ENCODE data around the gene ANTXRL. TPM values are rescaled to one million over a fixed set of nuclear protein-coding genes. Genes with fewer than 3 reads are reported as not detected.
A peak's percentile ranks its signal among the peaks of the same experiment; 100 is the strongest.

The ANTXRL gene
- total and polyA plus RNA-seq, 2 of the 8 experiments (the other 6 are each of a cell fraction or from before 2014, with no cell fraction given), result not detected

DNA sequence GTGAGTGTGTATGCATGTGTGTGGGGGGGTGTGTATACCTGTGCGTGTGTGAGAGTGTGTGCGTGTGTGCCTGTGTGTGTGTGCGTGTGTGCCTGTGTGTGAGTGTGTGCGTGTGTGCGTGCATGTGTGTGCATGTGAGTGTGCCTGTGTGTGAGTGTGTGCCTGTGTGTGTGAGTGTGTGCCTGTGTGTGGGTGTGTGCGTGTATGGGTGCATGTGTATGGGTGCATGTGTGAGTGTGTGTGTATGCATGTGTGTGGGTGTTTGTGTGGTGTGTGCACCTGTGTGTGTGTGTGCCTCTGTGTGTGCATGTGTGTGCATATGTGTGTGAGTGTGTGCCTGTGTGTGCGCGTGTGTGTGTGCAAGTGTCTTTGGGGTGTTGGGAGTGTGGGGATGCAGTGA, 6.4 kb downstream of the ANTXRL start:
- ChIA-PET CTCF (ENCODE audit: partially characterized antibody) (interaction anchor here (1.4 kb wide), 1 partner anchor 28 kb away, joined by 4 read pairs; no protein-coding TSS in a partner anchor), POLR2A (ENCODE audit: partially characterized antibody) (no interaction called here)
- Histone ChIP-seq H4K5ac (ENCODE audit: insufficient read length, low read depth, low read length) (no peak overlapping the region), H4K8ac (ENCODE audit: extremely low read depth, insufficient read depth, low read length) (no peak overlapping the region), H3K36me3 (ENCODE audit: control insufficient read depth in 2 of 4, insufficient read depth in 4 of 4, low read length in 3 of 4) (no peaks in the 10 kb centered on the region), H3K9me3 (ENCODE audit: insufficient read depth in 2 of 2, low read depth in 1 of 2, low read length in 1 of 2) (no peaks in the 10 kb centered on the region), H2BK5ac (ENCODE audit: low read depth, low read length) (peak overlapping the region; percentile 50; the same call in 1 of the 2 replicates), H3K27me3 (replicated peaks in 1 of 4; ENCODE audit: control insufficient read depth in 3 of 4, extremely low read depth in 1 of 4, insufficient read depth in 3 of 4, low read length in 3 of 4) (no peaks in the 10 kb centered on the region; a peak in 1 of 7 replicates), H2BK12ac (ENCODE audit: low read depth, low read length) (peak overlapping the region; percentile 18; the same call in 1 of the 2 replicates), H2AFZ (ENCODE audit: low read length) (no peak overlapping the region), H2BK20ac (ENCODE audit: low read length) (0 out of 2 replicates have a peak overlapping the region, but pooled peaks have one; percentile 23), H3K4me3 (ENCODE audit: extremely low read depth in 1 of 4, insufficient read depth in 2 of 4, low read depth in 3 of 4, low read length in 4 of 4) (no peak overlapping the region), H3K4ac (replicated peaks; ENCODE audit: insufficient read length, low read depth, low read length) (no peak overlapping the region), H3K23ac (ENCODE audit: insufficient read length) (no peak overlapping the region), H2BK120ac (replicated peaks; ENCODE audit: low read depth, low read length) (peak overlapping the region; percentile 33), H3K18ac (ENCODE audit: extremely low read depth, low read length) (peak overlapping the region; percentile 12; the same call in 1 of the 2 replicates), H4K20me1 (replicated peaks in 1 of 2; ENCODE audit: control insufficient read depth in 1 of 2, insufficient read depth in 2 of 2, low read length in 2 of 2) (peaks cover 0 to 7% of the 10 kb centered on the region in 2 experiments), H3K56ac (replicated peaks; ENCODE audit: insufficient read length, low read depth, low read length) (peak overlapping the region; percentile 85), H2AK5ac (ENCODE audit: low read depth, low read length) (peak overlapping the region; percentile 59; the same call in 1 of the 2 replicates), H3K4me2 (ENCODE audit: insufficient read depth in 1 of 2, low read depth in 2 of 2, low read length in 2 of 2) (no peak overlapping the region), H3K79me2 (ENCODE audit: control insufficient read depth in 1 of 2, insufficient read depth in 2 of 2, low read length in 2 of 2) (no peaks in the 10 kb centered on the region), H2BK15ac (ENCODE audit: low read length) (peak overlapping the region; percentile 19; the same call in 1 of the 2 replicates), H3K23me2 (ENCODE audit: low read depth, low read length) (peaks cover 7% of the 10 kb centered on the region; the same call in 1 of the 2 replicates), H3K9ac (replicated peaks in 1 of 4; ENCODE audit: extremely low read depth in 1 of 4, low read depth in 3 of 4, low read length in 3 of 4) (no peak overlapping the region), H3K79me1 (ENCODE audit: low read depth, low read length) (no peaks in the 10 kb centered on the region), H3K27ac (ENCODE audit: low read depth, low read length) (no peak overlapping the region), H3K4me1 (replicated peaks in 1 of 4; ENCODE audit: control insufficient read depth in 3 of 4, insufficient read depth in 4 of 4, low read length in 3 of 4) (peaks cover 0 to 7% (median 0%) of the 10 kb centered on the region in 4 experiments; a peak in 1 of 7 replicates), H4K91ac (replicated peaks; ENCODE audit: insufficient read length, low read length) (peak overlapping the region; percentile 91), H3K14ac (ENCODE audit: insufficient read length) (no peak overlapping the region)
- DNase-seq (ENCODE audit: low read depth in 1 of 2, low spot score in 2 of 2), result no peak
- no peak for FAIRE-seq
- TF ChIP-seq EGR1 (IDR thresholded peaks at IDR 0.05; ENCODE audit: borderline replicate concordance, low read depth, low read length) (no peak), SP1 (IDR thresholded peaks at IDR 0.05; ENCODE audit: low read depth, low read length) (no peak)
- WGBS, 2 experiments (ENCODE audit: extremely low coverage in 1 of 2, insufficient coverage in 1 of 2, insufficient read length in 1 of 2, insufficient replicate concordance in 2 of 2, low coverage in 1 of 2, low lambda C conversion rate in 2 of 2, missing lambda C conversion rate in 1 of 2), result 76% methylated on average over 8 of the region's 8 CpGs; no CpG with 5 or more reads in 1 of the 2 experiments

All from H1 (cell line).